H9 (cell line): ENCODE data around the gene RRP36. TPM values are rescaled to one million over a fixed set of nuclear protein-coding genes. Genes with fewer than 3 reads are reported as not detected.

Experiments
- DNase-seq: peaks from one replicate; pipeline ENCODE4 v3.0.0-alpha.2; 2017
- H2AFZ ChIP-seq: one replicate; pipeline ENCODE4 v1.6.1; 2013; ENCODE audit warnings: mild to moderate bottlenecking, low read length, control low read depth, moderate library complexity
- H2AK5ac ChIP-seq: 2 replicates; pipeline ENCODE4 v1.6.1; 2013; ENCODE audit warnings: low read length, control low read depth, mixed read lengths; ENCODE audit not compliant: insufficient read length
- H2BK120ac ChIP-seq: one replicate; pipeline ENCODE4 v1.6.1; 2013; ENCODE audit warnings: low read depth, mild to moderate bottlenecking, low read length, control low read depth, inconsistent platforms; ENCODE audit not compliant: poor library complexity, severe bottlenecking
- H2BK12ac ChIP-seq: 2 replicates; pipeline ENCODE4 v1.6.1; 2013; ENCODE audit warnings: low read length, control low read depth, mixed read lengths, low read depth; ENCODE audit not compliant: insufficient read length
- H2BK15ac ChIP-seq: 2 replicates; pipeline ENCODE4 v1.6.1; 2013; ENCODE audit warnings: low read depth, low read length, control low read depth
- H2BK20ac ChIP-seq: one replicate; pipeline ENCODE4 v1.6.1; 2013; ENCODE audit warnings: low read depth, mild to moderate bottlenecking, low read length, control low read depth, inconsistent platforms; ENCODE audit not compliant: poor library complexity, severe bottlenecking
- H2BK5ac ChIP-seq: 2 replicates; pipeline ENCODE4 v1.6.1; 2013; ENCODE audit warnings: low read length, control low read depth, mixed read lengths; ENCODE audit not compliant: insufficient read length
- H3K14ac ChIP-seq: 2 replicates; pipeline ENCODE4 v1.6.1; 2013; ENCODE audit warnings: low read length, control low read depth; ENCODE audit not compliant: insufficient read depth
- H3K18ac ChIP-seq: 2 replicates; pipeline ENCODE4 v1.6.1; 2013; ENCODE audit warnings: low read depth, mild to moderate bottlenecking, mixed read lengths, low read length, control low read depth; ENCODE audit not compliant: insufficient read length
- H3K23ac ChIP-seq: 2 replicates; pipeline ENCODE4 v1.6.1; 2013; ENCODE audit warnings: low read length, control low read depth, mixed read lengths, low read depth; ENCODE audit not compliant: insufficient read length
- H3K23me2 ChIP-seq: 2 replicates; pipeline ENCODE4 v1.6.1; 2013; ENCODE audit warnings: low read depth, mild to moderate bottlenecking, mixed read lengths, low read length, control low read depth; ENCODE audit not compliant: insufficient read length, poor library complexity, severe bottlenecking
- H3K27ac ChIP-seq: 2 replicates; pipeline ENCODE4 v1.5.1; 2013; ENCODE audit warnings: low read length, control low read depth, mixed read lengths, low read depth; ENCODE audit not compliant: insufficient read length
- H3K27me3 ChIP-seq: 2 replicates; pipeline ENCODE4 v1.6.1; 2013; ENCODE audit warnings: low read length, control low read depth, inconsistent platforms; ENCODE audit not compliant: insufficient read depth
- H3K4ac ChIP-seq: 2 replicates; pipeline ENCODE4 v1.6.1; 2013; ENCODE audit warnings: low read depth, mild to moderate bottlenecking, control low read depth, inconsistent platforms, low read length, moderate library complexity
- H3K4me1 ChIP-seq: 2 replicates; pipeline ENCODE4 v1.6.1; 2013; ENCODE audit warnings: low read length, control low read depth, inconsistent platforms; ENCODE audit not compliant: insufficient read depth
- H3K4me2 ChIP-seq: 2 replicates; pipeline ENCODE4 v1.6.1; 2013; ENCODE audit warnings: low read length, control low read depth, mixed read lengths; ENCODE audit not compliant: insufficient read length, insufficient read depth
- H3K56ac ChIP-seq: 2 replicates; pipeline ENCODE4 v1.6.1; 2013; ENCODE audit warnings: low read depth, mild to moderate bottlenecking, mixed read lengths, low read length, control low read depth; ENCODE audit not compliant: insufficient read length
- H3K79me1 ChIP-seq: 2 replicates; pipeline ENCODE4 v1.6.1; 2013; ENCODE audit warnings: low read depth, mild to moderate bottlenecking, moderate library complexity, low read length, control low read depth, inconsistent platforms; ENCODE audit not compliant: insufficient read depth, poor library complexity, severe bottlenecking
- H3K79me2 ChIP-seq: 2 replicates; pipeline ENCODE4 v1.6.1; 2013; ENCODE audit warnings: low read length, control low read depth, inconsistent platforms; ENCODE audit not compliant: insufficient read depth
- H3K9ac ChIP-seq: 2 replicates; pipeline ENCODE4 v1.6.1; 2013; ENCODE audit warnings: low read length, control low read depth, mixed read lengths; ENCODE audit not compliant: insufficient read length; ENCODE audit errors: extremely low read depth
- H3K9me3 ChIP-seq: one replicate; pipeline ENCODE4 v1.6.1; 2013; ENCODE audit warnings: low read depth, low read length, inconsistent platforms; ENCODE audit not compliant: control insufficient read depth
- H3T11ph ChIP-seq: one replicate; pipeline ENCODE4 v1.6.1; 2013; ENCODE audit warnings: mild to moderate bottlenecking, low read length, control low read depth, inconsistent platforms
- H4K20me1 ChIP-seq: one replicate; pipeline ENCODE4 v1.6.1; 2013; ENCODE audit not compliant: control insufficient read depth, insufficient read length, insufficient read depth
- H4K5ac ChIP-seq: 2 replicates; pipeline ENCODE4 v1.6.1; 2013; ENCODE audit warnings: low read depth, mild to moderate bottlenecking, mixed read lengths, low read length, control low read depth; ENCODE audit not compliant: insufficient read length
- H4K8ac ChIP-seq: replicated peaks from 2 replicates; pipeline ENCODE4 v1.6.1; 2013; ENCODE audit warnings: low read length, control low read depth, mixed read lengths, low read depth; ENCODE audit not compliant: insufficient read length
- H4K91ac ChIP-seq: 2 replicates; pipeline ENCODE4 v1.6.1; 2013; ENCODE audit warnings: low read depth, mild to moderate bottlenecking, moderate library complexity, mixed read lengths, low read length, control low read depth; ENCODE audit not compliant: insufficient read length
- H3K27ac Mint-ChIP-seq, 3 experiments: 2 replicates in 2 of 3; 3 replicates in 1 of 3; pipeline ENCODE4 v1.8.0; 2020 to 2021; ENCODE audit warnings: mixed read lengths in 3 of 3, mild to moderate bottlenecking in 1 of 3, moderate library complexity in 1 of 3
- H3K27me3 Mint-ChIP-seq: 2 replicates; pipeline ENCODE4 v1.8.0; 2021; ENCODE audit warnings: low read depth, mild to moderate bottlenecking, moderate library complexity, mixed read lengths
- H3K36me3 Mint-ChIP-seq, 3 experiments: 2 replicates in 2 of 3; 3 replicates in 1 of 3; pipeline ENCODE4 v1.8.0; 2020 to 2021; ENCODE audit warnings: low read depth in 3 of 3, mixed read lengths in 3 of 3; ENCODE audit not compliant: insufficient read depth in 1 of 3
- H3K4me1 Mint-ChIP-seq, 2 experiments: 2 replicates each; pipeline ENCODE4 v1.8.0; 2020; ENCODE audit warnings: mixed read lengths in 2 of 2
- H3K4me3 Mint-ChIP-seq, 2 experiments: 2 replicates in 1 of 2; 3 replicates in 1 of 2; pipeline ENCODE4 v1.8.0; 2020 to 2021; ENCODE audit warnings: mild to moderate bottlenecking in 2 of 2, mixed read lengths in 2 of 2, moderate library complexity in 1 of 2
- H3K9me3 Mint-ChIP-seq, 2 experiments: 2 replicates in 1 of 2; 3 replicates in 1 of 2; pipeline ENCODE4 v1.8.0; 2020; ENCODE audit warnings: mild to moderate bottlenecking in 2 of 2, mixed read lengths in 2 of 2, moderate library complexity in 1 of 2
- CTCF ChIP-seq: fragments of 200-600 bp; sonication (generic); conservative IDR thresholded peaks from 3 replicates; pipeline ENCODE4 v1.8.0; 2021; ENCODE audit warnings: antibody characterized with exemption, mild to moderate bottlenecking
- WGBS: extraction: QIAGEN DNeasy Blood & Tissue Kit; methylation state at CpG from one replicate; pipeline ENCODE4 v1.1.7; 2013; ENCODE audit warnings: missing lambda C conversion rate, low lambda C conversion rate, mixed read lengths; ENCODE audit not compliant: insufficient read length; ENCODE audit errors: extremely low coverage; 5-methylcytosine and 5-hydroxymethylcytosine counted together
- total RNA-seq: library from RNA; stranded (reverse); gene quantifications from 2 replicates; pipeline ENCODE4 v1.2.1, GENCODE V29; 2021

Gene RRP36
- total RNA-seq, 1 experiment from 2014 or later: 117 TPM

- Histone ChIP-seq H3K27ac (no peak overlapping the region), H3K4me1 (peaks cover 2% of the 10 kb centered on the region; the same call in 1 of the 2 replicates), H3K14ac (no peak overlapping the region), H3K23me2 (peaks cover 6% of the 10 kb centered on the region), H2BK5ac (no peak overlapping the region), H3K79me2 (peaks cover 3% of the 10 kb centered on the region; the same call in 1 of the 2 replicates), H4K8ac (no peak overlapping the region), H4K91ac (no peak overlapping the region), H4K20me1 (no peaks in the 10 kb centered on the region), H3K27me3 (no peaks in the 10 kb centered on the region), H3K4ac (no peak overlapping the region), H3K9me3 (no peaks in the 10 kb centered on the region), H2AFZ (no peak overlapping the region), H3K56ac (no peak overlapping the region), H2AK5ac (no peak overlapping the region), H4K5ac (no peak overlapping the region), H2BK15ac (no peak overlapping the region), H3K23ac (no peak overlapping the region), H2BK120ac (no peak overlapping the region), H3K9ac (no peak overlapping the region), H2BK20ac (no peak overlapping the region), H2BK12ac (no peak overlapping the region), H3K4me2 (no peak overlapping the region), H3T11ph (no peak overlapping the region), H3K79me1 (no peaks in the 10 kb centered on the region), H3K18ac (no peak overlapping the region)
- no peak overlapping the region for H3K4me3 Mint-ChIP-seq
- WGBS: no CpG with 5 or more reads among the region's 6 CpGs
- peaks cover 16 to 19% of the 10 kb centered on the region in 2 experiments for H3K4me1 Mint-ChIP-seq
- no peak overlapping the region; a peak in 1 of 7 replicates for H3K27ac Mint-ChIP-seq
- H3K9me3 Mint-ChIP-seq: no peaks in the 10 kb centered on the region; a peak in 1 of 5 replicates
- peaks cover 27 to 80% (median 72%) of the 10 kb centered on the region in 3 experiments; a peak in 6 of 7 replicates for H3K36me3 Mint-ChIP-seq
- H3K27me3 Mint-ChIP-seq: no peaks in the 10 kb centered on the region
- peak; percentile 54; the same call in 2 of the 3 replicates for TF ChIP-seq CTCF
- no peak for DNase-seq
Observed at GRCh38 chr6:43009124-43009523, 12.3 kb upstream of the RRP36 start.
